ENCODE measurements around the gene CHRD. TPM values are rescaled to one million over a fixed set of nuclear protein-coding genes. Genes with fewer than 3 reads are reported as not detected.
A peak's percentile ranks its signal among the peaks of the same experiment; 100 is the strongest.
"Not testable (repeated sequence)": the region's sequence is repeated elsewhere in the genome, so short reads cannot be mapped to it uniquely, and the experiment has no call there.

Gene CHRD
- total RNA-seq, 1 donor from 2014 or later: not detected

DNA sequence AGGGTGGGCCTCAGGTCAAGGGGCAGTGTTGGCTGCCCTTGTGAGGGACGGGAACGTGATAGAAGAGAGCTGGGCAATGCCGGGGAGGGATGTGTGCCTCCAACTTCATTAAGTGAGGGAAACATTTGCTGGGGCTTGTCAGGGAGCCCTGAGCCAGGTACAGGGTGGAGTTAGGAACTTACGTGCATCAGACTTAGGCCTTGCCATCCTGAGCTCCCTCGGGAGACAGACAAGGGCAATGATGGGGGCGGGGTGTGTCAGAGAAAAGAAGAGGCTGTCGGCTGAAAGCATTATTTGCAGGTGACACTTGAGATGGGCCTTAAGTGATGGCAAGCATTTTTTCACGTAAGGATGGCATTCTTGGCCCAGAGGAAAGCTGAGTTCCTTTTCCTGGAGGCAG, 40.9 kb upstream of the CHRD start:
- no peak for DNase-seq (ENCODE audit: low spot score)
- intact Hi-C loops (cut with micrococcal nuclease): no loop called here
- no peak overlapping the region for H3K4me3 Mint-ChIP-seq

DNA sequence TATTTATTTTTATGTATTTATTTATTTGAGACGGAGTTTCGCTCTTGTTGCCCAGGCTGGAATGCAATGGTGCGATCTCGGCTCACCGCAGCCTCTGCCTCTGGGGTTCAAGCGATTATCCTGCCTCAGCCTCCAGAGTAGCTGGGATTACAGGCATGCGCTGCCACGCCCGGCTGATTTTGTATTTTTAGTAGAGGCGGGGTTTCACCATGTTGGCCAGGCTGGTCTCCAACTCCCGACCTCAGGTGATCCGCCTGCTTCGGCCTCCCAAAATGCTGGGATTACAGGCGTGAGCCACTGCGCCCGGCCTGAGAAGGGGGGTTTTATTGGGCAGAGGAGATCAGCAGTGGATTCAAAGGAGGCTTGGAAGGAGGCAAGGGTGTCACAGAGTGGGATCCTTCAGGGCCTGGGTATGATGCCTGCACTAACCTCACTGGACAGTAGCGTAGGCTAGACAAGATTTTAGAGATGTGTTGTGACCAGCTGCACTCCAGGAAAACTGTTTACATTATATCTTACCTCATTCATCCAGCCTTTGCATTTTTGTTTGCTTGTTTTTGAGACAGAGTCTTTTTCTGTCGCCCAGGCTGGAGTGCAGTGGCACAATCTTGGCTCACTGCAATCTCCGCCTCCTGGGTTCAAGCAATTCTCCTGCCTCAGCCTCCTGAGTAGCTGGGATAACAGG, 40.3 kb upstream of the CHRD start:
- H3K9me3 Mint-ChIP-seq; H3K27ac Mint-ChIP-seq; H3K4me3 Mint-ChIP-seq; intact Hi-C loops (cut with micrococcal nuclease); DNase-seq (ENCODE audit: low spot score); H3K27me3 Mint-ChIP-seq (ENCODE audit: insufficient read depth): not testable (repeated sequence)
- Mint-ChIP-seq H3K36me3 (ENCODE audit: low read depth) (peaks cover 17% of the 10 kb centered on the region), H3K4me1 (ENCODE audit: low read depth) (peaks cover 39% of the 10 kb centered on the region)

More for the DNA sequence above, 40.9 kb upstream of the CHRD start:
- peaks cover 2% of the 10 kb centered on the region for H3K27me3 Mint-ChIP-seq (ENCODE audit: insufficient read depth)
- H3K27ac Mint-ChIP-seq: no peak overlapping the region
- H3K9me3 Mint-ChIP-seq: no peaks in the 10 kb centered on the region
- peaks cover 45% of the 10 kb centered on the region for H3K4me1 Mint-ChIP-seq (ENCODE audit: low read depth)
- peaks cover 21% of the 10 kb centered on the region for H3K36me3 Mint-ChIP-seq (ENCODE audit: low read depth)

DNA sequence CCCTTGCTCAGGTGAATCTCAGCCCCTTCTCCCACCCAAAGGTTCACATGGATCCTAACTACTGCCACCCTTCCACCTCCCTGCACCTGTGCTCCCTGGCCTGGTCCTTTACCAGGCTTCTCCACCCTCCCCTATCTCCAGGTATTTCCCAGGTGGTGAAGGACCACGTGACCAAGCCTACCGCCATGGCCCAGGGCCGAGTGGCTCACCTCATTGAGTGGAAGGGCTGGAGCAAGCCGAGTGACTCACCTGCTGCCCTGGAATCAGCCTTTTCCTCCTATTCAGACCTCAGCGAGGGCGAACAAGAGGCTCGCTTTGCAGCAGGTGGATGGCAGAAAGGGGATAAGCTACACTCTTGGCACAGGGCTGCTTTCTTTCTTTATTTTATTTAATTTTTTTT, 37.9 kb upstream of the CHRD start:
- H3K9me3 Mint-ChIP-seq: no peaks in the 10 kb centered on the region
- peaks cover 11% of the 10 kb centered on the region for H3K36me3 Mint-ChIP-seq (ENCODE audit: low read depth)
- intact Hi-C loops (cut with micrococcal nuclease): no loop called here
- H3K27ac Mint-ChIP-seq: no peak overlapping the region
- peaks cover 2% of the 10 kb centered on the region for H3K27me3 Mint-ChIP-seq (ENCODE audit: insufficient read depth)
- H3K4me1 Mint-ChIP-seq (ENCODE audit: low read depth): peaks cover 23% of the 10 kb centered on the region
- no peak overlapping the region for H3K4me3 Mint-ChIP-seq
- no peak for DNase-seq (ENCODE audit: low spot score)

- Mint-ChIP-seq H3K4me1 (ENCODE audit: low read depth) (peaks cover 11% of the 10 kb centered on the region), H3K27ac (no peak overlapping the region)
Observed at GRCh38 chr3:184343200-184343876, 36.5 kb upstream of the CHRD start.

DNA sequence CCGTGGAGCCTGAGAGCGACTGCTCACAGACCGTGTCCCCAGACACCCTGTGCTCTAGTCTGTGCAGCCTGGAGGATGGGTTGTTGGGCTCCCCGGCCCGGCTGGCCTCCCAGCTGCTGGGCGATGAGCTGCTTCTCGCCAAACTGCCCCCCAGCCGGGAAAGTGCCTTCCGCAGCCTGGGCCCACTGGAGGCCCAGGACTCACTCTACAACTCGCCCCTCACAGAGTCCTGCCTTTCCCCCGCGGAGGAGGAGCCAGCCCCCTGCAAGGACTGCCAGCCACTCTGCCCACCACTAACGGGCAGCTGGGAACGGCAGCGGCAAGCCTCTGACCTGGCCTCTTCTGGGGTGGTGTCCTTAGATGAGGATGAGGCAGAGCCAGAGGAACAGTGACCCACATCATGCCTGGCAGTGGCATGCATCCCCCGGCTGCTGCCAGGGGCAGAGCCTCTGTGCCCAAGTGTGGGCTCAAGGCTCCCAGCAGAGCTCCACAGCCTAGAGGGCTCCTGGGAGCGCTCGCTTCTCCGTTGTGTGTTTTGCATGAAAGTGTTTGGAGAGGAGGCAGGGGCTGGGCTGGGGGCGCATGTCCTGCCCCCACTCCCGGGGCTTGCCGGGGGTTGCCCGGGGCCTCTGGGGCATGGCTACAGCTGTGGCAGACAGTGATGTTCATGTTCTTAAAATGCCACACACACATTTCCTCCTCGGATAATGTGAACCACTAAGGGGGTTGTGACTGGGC, 35.1 kb upstream of the CHRD start:
- no peak for DNase-seq (ENCODE audit: low spot score)
- Mint-ChIP-seq H3K4me3 (no peak overlapping the region), H3K9me3 (no peaks in the 10 kb centered on the region), H3K27me3 (ENCODE audit: insufficient read depth) (no peaks in the 10 kb centered on the region), H3K27ac (no peak overlapping the region), H3K36me3 (ENCODE audit: low read depth) (peaks cover 3% of the 10 kb centered on the region), H3K4me1 (ENCODE audit: low read depth) (peaks cover 11% of the 10 kb centered on the region)
- intact Hi-C loops (cut with micrococcal nuclease): no loop called here

More at GRCh38 chr3:184343200-184343876, 36.5 kb upstream of the CHRD start:
- Mint-ChIP-seq H3K27me3 (ENCODE audit: insufficient read depth) (no peaks in the 10 kb centered on the region), H3K4me3 (no peak overlapping the region), H3K36me3 (ENCODE audit: low read depth) (peaks cover 6% of the 10 kb centered on the region), H3K9me3 (no peaks in the 10 kb centered on the region)
- DNase-seq (ENCODE audit: low spot score): no peak
- intact Hi-C loops (cut with micrococcal nuclease): no loop called here

GRCh38 chr3:184345317-184346144, 34.3 kb upstream of the CHRD start:
- DNase-seq (ENCODE audit: low spot score): no peak
- no peak overlapping the region for H3K4me3 Mint-ChIP-seq
- no peaks in the 10 kb centered on the region for H3K9me3 Mint-ChIP-seq
- H3K4me1 Mint-ChIP-seq (ENCODE audit: low read depth): peaks cover 11% of the 10 kb centered on the region
- H3K27me3 Mint-ChIP-seq (ENCODE audit: insufficient read depth): no peaks in the 10 kb centered on the region
- H3K36me3 Mint-ChIP-seq (ENCODE audit: low read depth): peaks cover 3% of the 10 kb centered on the region
- no peak overlapping the region for H3K27ac Mint-ChIP-seq
- intact Hi-C loops (cut with micrococcal nuclease): no loop called here

DNA sequence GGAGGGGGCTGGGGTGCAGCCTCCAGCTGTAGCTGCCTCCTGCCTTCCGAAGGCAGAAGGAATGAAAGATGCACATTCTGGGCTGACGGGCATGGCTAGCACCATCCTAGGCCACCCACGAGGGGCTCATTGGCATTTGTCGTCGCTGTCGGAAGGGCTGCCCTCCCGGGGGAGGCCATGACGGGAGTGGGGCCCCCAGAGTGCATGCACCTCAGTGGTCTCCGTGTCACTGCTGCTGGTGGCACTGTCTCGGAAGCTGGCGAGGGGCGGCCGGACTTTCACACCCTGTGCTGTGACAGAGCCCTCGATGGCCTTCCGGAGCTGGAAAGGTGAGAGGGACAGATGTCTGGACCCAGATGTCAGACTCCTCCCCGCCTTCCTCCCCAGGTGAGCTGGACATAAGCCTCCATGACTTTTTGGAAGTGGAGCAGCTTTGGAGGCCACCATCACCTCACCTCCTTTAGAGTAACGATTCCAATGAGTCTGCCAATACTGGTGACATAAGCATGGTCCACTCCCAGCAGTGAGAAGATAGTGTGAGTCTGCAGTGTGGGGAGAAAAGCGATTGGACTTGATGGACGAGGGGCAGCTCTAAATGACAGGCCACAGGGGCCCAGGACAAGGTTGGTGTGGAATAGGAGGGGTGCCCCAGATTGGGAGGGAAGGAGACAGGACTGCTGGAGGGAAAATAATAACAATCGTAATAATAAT, 33.2 kb upstream of the CHRD start:
- Mint-ChIP-seq H3K27ac (peak overlapping the region; percentile 44), H3K36me3 (ENCODE audit: low read depth) (peaks cover 3% of the 10 kb centered on the region), H3K4me3 (no peak overlapping the region), H3K27me3 (ENCODE audit: insufficient read depth) (no peaks in the 10 kb centered on the region), H3K9me3 (no peaks in the 10 kb centered on the region), H3K4me1 (ENCODE audit: low read depth) (no peaks in the 10 kb centered on the region)
- DNase-seq (ENCODE audit: low spot score): no peak
- intact Hi-C loops (cut with micrococcal nuclease): no loop called here

DNA sequence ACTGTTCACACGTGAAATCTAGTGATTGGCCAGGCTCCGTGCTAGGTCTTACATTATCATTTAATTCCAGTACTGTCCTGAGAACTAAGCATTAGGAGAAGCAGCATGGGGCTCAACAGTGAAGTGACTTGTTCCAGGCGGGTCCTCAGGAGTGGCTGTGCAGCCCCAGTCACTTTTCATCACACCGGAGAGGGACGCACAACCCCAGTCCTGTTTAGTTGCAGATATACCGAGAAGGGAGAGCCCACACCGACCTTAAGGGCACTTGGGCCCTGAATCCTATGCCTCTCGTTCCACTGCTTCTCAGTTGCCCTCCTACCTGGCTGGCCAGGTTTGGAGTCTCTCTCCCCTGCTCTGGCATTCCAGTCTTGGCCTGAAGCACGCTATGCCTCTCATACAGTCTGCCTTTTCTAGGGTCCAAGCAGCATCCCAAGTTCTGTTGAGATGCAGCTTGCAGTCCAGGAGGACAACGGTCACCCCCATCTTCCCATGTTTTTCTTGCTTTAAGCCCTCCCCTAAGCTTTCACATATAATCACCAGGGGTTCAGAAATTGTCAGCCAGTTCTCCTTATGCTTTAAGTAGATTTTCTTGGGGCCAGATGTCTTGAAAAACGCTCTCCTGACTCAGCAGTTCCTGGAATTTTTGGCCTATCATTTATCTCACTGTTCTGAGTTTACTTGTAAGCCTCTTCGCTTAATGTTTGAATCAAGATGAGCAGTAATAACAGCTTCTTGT, 32.4 kb upstream of the CHRD start:
- Mint-ChIP-seq H3K27me3 (ENCODE audit: insufficient read depth) (no peaks in the 10 kb centered on the region), H3K27ac (no peak overlapping the region), H3K9me3 (no peaks in the 10 kb centered on the region), H3K4me3 (no peak overlapping the region), H3K4me1 (ENCODE audit: low read depth) (no peaks in the 10 kb centered on the region), H3K36me3 (ENCODE audit: low read depth) (peaks cover 3% of the 10 kb centered on the region)
- no peak for DNase-seq (ENCODE audit: low spot score)
- intact Hi-C loops (cut with micrococcal nuclease): no loop called here

DNA sequence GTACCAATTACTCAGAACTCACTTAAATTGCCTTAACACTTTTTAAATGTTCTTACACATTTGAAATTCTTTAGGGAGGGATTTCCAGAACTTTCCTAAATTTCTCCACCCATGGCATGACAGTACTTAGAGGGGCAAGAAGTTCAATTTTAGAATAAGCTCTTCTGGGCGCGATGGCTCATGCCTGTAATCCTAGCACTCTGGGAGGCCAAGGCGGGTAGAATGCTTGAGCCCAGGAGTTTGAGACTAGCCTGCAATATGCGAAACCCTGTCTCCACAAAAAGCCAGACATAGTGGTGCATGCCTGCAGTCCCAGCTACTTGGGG, 31.8 kb upstream of the CHRD start:
- no peak overlapping the region for H3K27ac Mint-ChIP-seq
- intact Hi-C loops (cut with micrococcal nuclease): no loop called here
- DNase-seq (ENCODE audit: low spot score): no peak
- no peaks in the 10 kb centered on the region for H3K9me3 Mint-ChIP-seq
- H3K4me3 Mint-ChIP-seq: no peak overlapping the region
- H3K27me3 Mint-ChIP-seq (ENCODE audit: insufficient read depth): no peaks in the 10 kb centered on the region
- H3K36me3 Mint-ChIP-seq (ENCODE audit: low read depth): peaks cover 1% of the 10 kb centered on the region
- H3K4me1 Mint-ChIP-seq (ENCODE audit: low read depth): no peaks in the 10 kb centered on the region

DNA sequence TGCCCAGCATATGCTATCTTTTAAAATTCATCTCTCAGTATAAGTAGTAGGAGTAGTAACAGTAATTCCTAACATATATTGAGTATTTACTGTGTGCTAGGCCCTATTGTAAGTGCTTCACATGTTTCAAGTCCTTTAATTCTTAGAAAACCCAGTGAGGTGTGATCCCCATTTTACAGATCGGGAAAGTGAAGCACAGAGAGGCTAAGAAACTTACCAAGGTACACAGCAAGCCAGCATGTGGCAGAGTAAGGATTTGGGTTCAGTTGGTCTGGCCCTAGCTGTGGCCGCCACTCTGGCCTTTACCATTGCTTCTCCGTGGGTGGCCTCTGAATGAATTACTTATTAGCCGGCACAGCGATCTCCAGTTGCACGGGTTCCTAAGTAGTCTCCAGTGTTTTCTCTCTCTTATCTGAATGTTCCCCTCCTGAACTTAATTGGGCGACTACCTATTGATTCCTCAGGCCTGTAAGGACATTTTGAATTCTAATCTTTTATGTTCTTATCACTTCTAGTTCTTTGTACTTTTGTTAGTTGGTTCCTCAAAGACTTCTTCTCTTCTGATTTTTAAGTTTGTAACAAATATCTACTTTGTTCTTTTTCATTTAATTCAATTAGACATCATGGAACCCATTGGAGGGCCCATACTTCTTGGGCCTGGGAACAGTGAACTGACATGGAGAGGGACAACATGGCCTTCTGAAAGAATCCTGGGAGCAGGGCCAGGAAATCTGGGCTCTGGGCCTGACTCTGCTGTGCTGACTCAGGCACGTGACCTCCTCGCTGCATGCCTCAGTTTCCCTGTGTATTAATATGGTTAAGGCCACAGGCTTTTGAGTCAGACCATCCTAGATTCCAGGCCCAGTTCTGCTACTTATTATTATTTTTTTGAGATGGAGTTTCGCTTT, 30.0 kb upstream of the CHRD start:
- H3K27me3 Mint-ChIP-seq (ENCODE audit: insufficient read depth): no peaks in the 10 kb centered on the region
- H3K4me3 Mint-ChIP-seq: no peak overlapping the region
- no peak for DNase-seq (ENCODE audit: low spot score)
- no peak overlapping the region for H3K27ac Mint-ChIP-seq
- H3K36me3 Mint-ChIP-seq (ENCODE audit: low read depth): peaks cover 1% of the 10 kb centered on the region
- no peaks in the 10 kb centered on the region for H3K4me1 Mint-ChIP-seq (ENCODE audit: low read depth)
- intact Hi-C loops (cut with micrococcal nuclease): no loop called here
- no peaks in the 10 kb centered on the region for H3K9me3 Mint-ChIP-seq

- H3K4me3 Mint-ChIP-seq: no peak overlapping the region
- no peaks in the 10 kb centered on the region for H3K9me3 Mint-ChIP-seq
- no peak overlapping the region for H3K27ac Mint-ChIP-seq
- no peaks in the 10 kb centered on the region for H3K27me3 Mint-ChIP-seq (ENCODE audit: insufficient read depth)
- intact Hi-C loops (cut with micrococcal nuclease): no loop called here
- H3K36me3 Mint-ChIP-seq (ENCODE audit: low read depth): no peaks in the 10 kb centered on the region
- no peaks in the 10 kb centered on the region for H3K4me1 Mint-ChIP-seq (ENCODE audit: low read depth)
- no peak for DNase-seq (ENCODE audit: low spot score)
Observed at GRCh38 chr3:184350618-184351017, 29.2 kb upstream of the CHRD start.
